Measurements from ENCODE around the gene SERINC3. TPM values are rescaled to one million over a fixed set of nuclear protein-coding genes. Genes with fewer than 3 reads are reported as not detected.
A peak's percentile ranks its signal among the peaks of the same experiment; 100 is the strongest.

The SERINC3 gene
- total RNA-seq, 4 donors from 2014 or later, result 119 to 140 (median 131) TPM

DNA sequence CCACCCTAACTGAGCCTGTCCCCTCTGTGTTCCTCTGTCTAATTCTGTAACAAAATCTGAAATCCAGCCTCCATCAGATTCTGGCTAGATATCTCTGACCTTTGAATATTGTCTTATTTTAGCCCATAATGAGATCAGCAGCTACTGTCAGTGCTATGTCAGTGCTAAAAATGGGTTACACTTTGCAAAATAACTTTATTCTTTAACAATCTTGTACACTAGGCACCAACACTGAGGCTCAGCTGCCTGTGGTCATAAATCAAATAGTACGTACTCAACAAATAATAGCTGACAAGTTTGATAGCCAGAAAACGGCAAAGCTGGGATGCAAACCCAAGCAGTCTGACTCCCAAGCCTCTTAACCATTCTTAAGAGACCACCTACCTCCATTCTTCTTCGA lies 24.1 kb downstream of the SERINC3 start:
- WGBS, 2 donors (ENCODE audit: low coverage in 1 of 2), result 65% methylated on average over 3 of the region's 3 CpGs
- Histone ChIP-seq H3K4me3 (no peak overlapping the region), H3K36me3 (peaks cover 10 to 100% of the 10 kb centered on the region in 2 donors), H3K4me1 (peaks cover 0 to 12% (median 0%) of the 10 kb centered on the region in 3 donors), H3K27ac (peak overlapping the region in 1 of 4 donors; percentile 14), H3K27me3 (no peaks in the 10 kb centered on the region), H3K9me3 (no peaks in the 10 kb centered on the region)
- TF ChIP-seq, protein P1, sequence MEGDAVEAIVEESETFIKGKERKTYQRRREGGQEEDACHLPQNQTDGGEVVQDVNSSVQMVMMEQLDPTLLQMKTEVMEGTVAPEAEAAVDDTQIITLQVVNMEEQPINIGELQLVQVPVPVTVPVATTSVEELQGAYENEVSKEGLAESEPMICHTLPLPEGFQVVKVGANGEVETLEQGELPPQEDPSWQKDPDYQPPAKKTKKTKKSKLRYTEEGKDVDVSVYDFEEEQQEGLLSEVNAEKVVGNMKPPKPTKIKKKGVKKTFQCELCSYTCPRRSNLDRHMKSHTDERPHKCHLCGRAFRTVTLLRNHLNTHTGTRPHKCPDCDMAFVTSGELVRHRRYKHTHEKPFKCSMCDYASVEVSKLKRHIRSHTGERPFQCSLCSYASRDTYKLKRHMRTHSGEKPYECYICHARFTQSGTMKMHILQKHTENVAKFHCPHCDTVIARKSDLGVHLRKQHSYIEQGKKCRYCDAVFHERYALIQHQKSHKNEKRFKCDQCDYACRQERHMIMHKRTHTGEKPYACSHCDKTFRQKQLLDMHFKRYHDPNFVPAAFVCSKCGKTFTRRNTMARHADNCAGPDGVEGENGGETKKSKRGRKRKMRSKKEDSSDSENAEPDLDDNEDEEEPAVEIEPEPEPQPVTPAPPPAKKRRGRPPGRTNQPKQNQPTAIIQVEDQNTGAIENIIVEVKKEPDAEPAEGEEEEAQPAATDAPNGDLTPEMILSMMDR (IDR thresholded peaks at IDR 0.05), result no peak
- TF ChIP-seq POLR2A (IDR thresholded peaks at IDR 0.05) (no peak), EP300 (IDR thresholded peaks at IDR 0.05) (no peak), POLR2AphosphoS5 (IDR thresholded peaks at IDR 0.05) (no peak)
- no peak for ATAC-seq

DNA sequence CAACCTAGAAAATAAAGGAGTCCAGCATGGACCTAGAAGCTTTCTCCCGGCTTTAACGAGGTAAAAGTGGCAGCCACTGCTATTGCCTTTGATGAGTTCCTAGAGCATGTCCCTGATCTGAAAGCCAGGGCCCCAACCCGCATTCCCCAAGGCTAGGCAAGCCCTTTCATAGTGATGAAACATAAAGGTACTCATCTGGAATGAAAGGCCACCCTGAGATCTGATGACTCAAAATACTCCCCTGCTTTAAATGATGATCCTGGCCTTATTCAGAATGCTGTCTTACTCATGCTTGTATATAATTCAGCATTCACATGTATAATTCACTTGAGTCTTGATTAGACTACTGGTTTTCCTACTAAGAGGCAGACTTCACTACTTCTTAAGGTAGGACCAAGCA lies 24.9 kb downstream of the SERINC3 start:
- WGBS, 2 donors (ENCODE audit: low coverage in 1 of 2), result 75 to 83% methylated on average over 3 of the region's 3 CpGs
- no peak overlapping the region for H3K4me3 ChIP-seq
- no peaks in the 10 kb centered on the region for H3K9me3 ChIP-seq
- TF ChIP-seq, protein P1 (IDR thresholded peaks at IDR 0.05), result no peak
- TF ChIP-seq POLR2AphosphoS5 (IDR thresholded peaks at IDR 0.05), result no peak
- TF ChIP-seq EP300 (IDR thresholded peaks at IDR 0.05), result no peak
- TF ChIP-seq POLR2A (IDR thresholded peaks at IDR 0.05), result no peak
- no peaks in the 10 kb centered on the region for H3K27me3 ChIP-seq
- H3K4me1 ChIP-seq, result peaks cover 0 to 17% (median 0%) of the 10 kb centered on the region in 3 donors
- H3K27ac ChIP-seq, result peak overlapping the region in 1 of 4 donors; percentile 61
- ATAC-seq, result no peak
- H3K36me3 ChIP-seq, result peaks cover 10 to 100% of the 10 kb centered on the region in 2 donors

DNA sequence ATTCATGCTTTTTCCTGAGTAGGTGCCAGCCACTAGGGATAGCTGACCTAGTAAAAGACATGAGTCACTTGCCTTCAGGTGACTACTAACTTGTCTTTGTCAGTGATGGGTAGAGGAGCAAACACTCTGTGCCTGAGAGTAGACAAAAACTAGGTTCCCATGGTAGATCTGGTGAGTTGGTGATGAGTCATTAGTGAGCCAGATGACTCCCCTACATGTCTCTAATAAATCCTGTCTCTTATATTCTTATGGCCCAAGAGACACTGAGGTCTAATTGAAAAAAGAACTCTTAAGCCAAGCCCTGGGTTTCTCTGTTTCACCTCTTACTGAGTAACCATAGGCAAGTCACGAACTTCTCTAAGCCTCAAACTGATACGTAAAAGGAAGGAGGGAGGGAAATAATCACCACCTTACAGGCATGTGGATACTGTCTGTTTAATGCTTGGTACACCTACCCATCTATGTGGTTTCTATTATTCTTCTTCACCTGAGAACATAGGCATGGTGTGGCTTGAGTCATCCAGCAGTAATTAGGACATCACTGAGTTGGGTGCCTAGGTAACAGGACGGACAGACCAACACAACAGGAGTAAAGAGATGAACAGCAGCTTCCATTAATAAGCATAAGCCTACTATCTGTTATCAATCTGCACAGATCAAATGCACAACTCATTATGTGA lies 25.9 kb downstream of the SERINC3 start:
- Histone ChIP-seq H3K36me3 (peaks cover 8 to 100% of the 10 kb centered on the region in 2 donors), H3K9me3 (no peaks in the 10 kb centered on the region), H3K4me1 (peaks cover 0 to 25% (median 0%) of the 10 kb centered on the region in 3 donors), H3K27me3 (no peaks in the 10 kb centered on the region), H3K4me3 (no peak overlapping the region), H3K27ac (peak overlapping the region in 3 of 4 donors; percentile 55 to 76 (median 61))
- WGBS, 2 donors (ENCODE audit: low coverage in 1 of 2), result 67 to 89% methylated on average over 3 of the region's 3 CpGs
- ATAC-seq, result no peak
- TF ChIP-seq EP300 (IDR thresholded peaks at IDR 0.05) (no peak), POLR2AphosphoS5 (IDR thresholded peaks at IDR 0.05) (peak; percentile 7)

DNA sequence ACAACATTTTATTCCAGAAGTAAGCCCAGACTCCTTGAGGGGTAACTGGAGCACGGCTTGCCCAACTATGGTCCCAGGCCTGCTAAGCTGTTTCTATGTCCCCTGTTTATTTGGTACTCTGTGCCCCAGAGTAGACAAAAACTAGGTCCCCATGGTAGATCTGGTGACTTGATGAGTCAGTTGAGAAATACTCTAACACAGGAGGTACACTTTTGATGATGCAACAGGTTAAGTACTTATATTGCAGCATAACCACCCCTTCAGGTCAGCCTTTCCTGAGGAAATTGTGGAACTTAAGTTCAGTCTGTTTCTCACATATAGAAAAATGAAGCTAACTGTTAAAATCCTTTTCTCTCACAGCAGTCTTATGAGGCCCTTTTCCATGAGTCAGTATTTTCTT lies 26.6 kb downstream of the SERINC3 start:
- peak; percentile 66 for ATAC-seq
- 75 to 100% methylated on average over 1 of the region's 1 CpG for WGBS, 2 donors (ENCODE audit: low coverage in 1 of 2)
- H3K27me3 ChIP-seq, result no peaks in the 10 kb centered on the region
- no peak overlapping the region for H3K4me3 ChIP-seq
- TF ChIP-seq, protein P1 (IDR thresholded peaks at IDR 0.05), result no peak
- TF ChIP-seq POLR2AphosphoS5 (IDR thresholded peaks at IDR 0.05), result peak; percentile 42
- peak overlapping the region; percentile 55 to 76 (median 58) for H3K27ac ChIP-seq
- peaks cover 0 to 30% (median 0%) of the 10 kb centered on the region in 3 donors for H3K4me1 ChIP-seq
- H3K9me3 ChIP-seq, result no peaks in the 10 kb centered on the region
- peaks cover 6 to 100% of the 10 kb centered on the region in 2 donors for H3K36me3 ChIP-seq

DNA sequence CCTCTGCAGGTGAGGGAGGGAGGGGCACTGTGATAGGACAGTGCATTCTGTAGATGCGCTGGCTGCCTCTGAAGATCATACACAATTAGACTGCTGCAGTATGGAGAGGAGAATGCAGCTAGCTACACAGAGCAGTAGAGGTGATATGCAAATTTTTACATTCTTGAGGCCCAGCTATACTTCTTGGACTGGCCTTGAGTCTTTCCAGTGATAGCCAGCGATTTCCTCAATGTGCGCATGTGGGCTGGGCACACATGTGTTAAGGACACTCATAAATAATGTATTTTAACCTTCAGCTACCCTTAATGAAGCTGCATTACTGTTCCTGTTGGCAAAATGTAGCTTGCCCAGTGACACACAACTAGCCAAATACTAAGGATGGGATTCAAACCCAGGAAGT lies 27.2 kb downstream of the SERINC3 start:
- Histone ChIP-seq H3K4me3 (no peak overlapping the region), H3K36me3 (peaks cover 2 to 100% of the 10 kb centered on the region in 2 donors), H3K27ac (peak overlapping the region; percentile 55 to 76 (median 58)), H3K9me3 (no peaks in the 10 kb centered on the region), H3K27me3 (no peaks in the 10 kb centered on the region), H3K4me1 (peaks cover 0 to 30% (median 0%) of the 10 kb centered on the region in 3 donors)
- 83 to 90% methylated on average over 2 to 3 of the region's 3 CpGs for WGBS, 2 donors (ENCODE audit: low coverage in 1 of 2)
- TF ChIP-seq, protein P1 (IDR thresholded peaks at IDR 0.05), result no peak
- TF ChIP-seq EP300 (IDR thresholded peaks at IDR 0.05) (no peak), POLR2A (IDR thresholded peaks at IDR 0.05) (no peak), POLR2AphosphoS5 (IDR thresholded peaks at IDR 0.05) (no peak)
- ATAC-seq, result no peak

All from gastroesophageal sphincter (tissue), 4 donors.